ENCODE data around the gene RTBDN.
"Not testable (repeated sequence)": the region's sequence is repeated elsewhere in the genome, so short reads cannot be mapped to it uniquely, and the experiment has no call there.

RTBDN gene

DNA sequence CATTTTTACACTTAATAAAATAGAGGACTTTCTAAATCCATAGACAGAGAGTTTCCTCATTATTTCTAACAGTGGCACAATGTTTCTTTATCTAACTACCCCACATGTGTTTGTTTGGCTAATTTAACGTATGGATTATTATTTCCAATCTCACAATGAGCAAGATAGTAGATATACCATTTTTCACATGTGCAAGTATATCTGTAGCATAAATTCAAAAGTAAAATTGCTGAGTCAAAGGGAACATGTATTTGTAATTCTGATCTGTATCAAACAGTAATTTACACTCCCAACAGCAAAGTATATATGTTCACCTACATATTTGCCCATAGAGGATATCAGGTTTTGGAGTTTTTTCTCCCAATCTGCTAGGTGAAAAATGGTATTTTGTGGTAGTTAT, 22.3 kb upstream of the RTBDN start:
- no peak for DNase-seq (ENCODE audit: low spot score)

DNA sequence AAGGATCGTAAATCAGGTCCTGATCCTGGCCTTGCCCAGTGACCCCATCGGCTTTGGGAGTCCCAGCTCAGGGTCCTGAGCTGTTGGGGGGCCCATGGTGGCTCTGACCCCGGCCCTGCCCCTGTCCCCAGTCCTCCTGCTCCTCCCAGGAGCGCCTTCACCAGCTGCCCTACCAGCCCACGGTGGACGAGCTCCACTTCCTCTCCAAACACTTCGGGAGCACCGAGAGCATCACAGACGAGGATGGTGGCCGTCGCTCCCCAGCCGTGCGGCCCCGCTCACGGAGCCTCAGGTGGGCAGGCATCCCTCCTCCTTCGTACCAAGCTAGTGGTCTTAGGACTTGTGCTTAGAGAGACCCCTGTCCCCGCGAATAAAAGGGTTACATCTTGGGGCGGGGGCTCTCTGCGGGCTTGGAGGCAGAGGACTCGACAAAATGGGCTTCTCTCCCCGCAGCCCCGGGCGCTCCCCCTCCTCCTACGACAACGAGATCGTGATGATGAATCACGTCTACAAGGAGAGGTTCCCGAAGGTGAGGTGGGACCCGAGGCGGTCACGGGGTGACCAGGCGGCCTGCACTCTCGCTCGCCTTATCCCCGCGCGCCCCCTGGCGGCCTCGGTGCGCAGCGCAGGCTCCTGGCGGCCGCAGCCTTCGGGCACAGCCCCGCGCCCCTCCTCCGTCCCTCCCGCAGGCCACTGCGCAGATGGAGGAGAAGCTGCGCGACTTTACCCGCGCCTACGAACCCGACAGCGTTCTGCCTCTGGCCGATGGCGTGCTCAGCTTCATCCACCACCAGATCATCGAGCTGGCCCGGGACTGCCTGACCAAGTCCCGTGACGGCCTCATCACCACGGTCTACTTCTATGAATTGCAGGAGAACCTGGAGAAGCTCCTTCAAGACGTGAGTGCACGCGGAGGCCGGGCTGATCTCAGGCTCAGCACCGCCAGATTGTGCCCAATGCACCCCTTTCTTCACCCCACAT, 13.1 kb upstream of the RTBDN start:
- DNase-seq (ENCODE audit: low spot score), result peak; percentile 58

DNA sequence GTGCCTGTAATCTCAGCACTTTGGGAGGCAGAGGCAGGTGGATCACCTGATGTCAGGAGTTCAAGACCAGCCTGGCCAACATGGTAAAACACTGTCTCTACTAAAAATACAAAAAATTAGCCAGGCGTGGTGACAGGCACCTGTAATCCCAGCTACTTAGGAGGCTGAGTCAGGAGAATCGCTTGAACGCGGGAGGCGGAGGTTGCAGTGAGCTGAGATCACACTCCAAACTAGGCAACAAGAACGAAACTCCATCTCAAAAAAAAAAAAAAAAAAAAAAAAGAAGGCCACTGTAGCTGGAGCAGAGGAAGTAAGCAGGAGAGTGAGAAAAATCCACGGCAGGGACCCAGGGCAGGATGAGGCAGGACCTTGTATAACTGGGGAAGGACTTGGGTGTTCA, 12.2 kb upstream of the RTBDN start:
- not testable (repeated sequence) for DNase-seq (ENCODE audit: low spot score)

DNA sequence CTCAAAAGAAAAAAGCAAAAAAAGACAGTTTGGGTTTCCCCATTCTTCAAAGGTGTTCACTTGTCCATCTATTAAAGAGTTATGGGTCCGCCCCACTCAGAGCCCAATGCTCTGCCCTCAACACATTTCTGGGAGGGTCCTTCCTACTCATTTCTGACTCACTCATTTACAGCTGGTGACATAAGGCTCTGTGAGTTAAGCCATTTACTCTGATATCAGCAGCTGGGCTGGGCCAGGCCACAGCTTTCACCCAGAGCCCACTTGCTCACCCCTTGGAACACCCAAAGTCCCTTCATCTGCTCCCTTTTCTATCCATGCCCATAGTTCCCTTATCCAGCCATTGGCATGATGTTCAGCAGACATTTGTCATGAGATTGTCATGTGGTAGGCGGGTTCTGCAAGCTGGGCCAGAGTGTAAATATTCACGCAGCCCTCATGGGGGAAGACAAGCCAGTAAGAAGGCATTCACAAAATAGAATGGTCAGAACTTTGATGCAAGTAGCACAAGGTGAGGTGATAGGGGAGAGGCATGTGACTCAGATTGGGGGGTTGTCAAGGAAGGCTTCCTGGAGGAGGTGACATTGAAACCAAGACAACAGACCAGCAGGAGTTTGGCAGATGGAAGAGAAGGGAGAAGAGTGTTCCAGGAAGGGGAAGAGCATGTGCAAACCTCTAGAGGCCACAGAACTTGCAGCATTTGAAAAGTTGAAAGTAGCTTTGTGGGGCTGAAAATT, 9.8 kb upstream of the RTBDN start:
- no peak for DNase-seq (ENCODE audit: low spot score)

DNA sequence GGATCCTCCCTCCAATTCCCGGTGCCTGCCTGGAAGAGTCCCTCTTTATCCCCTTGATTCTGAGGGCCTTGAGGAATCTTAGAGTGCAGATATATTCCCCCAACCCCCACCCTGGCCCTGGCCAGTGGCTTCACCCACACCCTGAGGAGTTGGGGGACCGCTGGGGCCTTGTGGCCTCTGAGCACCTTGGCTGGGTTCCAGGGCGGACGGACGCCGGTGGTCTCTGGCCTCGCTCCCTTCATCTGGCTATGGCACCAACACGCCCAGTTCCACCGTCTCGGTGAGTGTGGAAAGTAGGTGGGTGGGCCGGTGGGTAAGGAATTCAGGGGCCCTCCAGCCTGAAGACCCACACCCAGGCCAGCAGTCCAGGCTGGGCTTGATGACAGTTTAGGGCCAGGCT, 8.9 kb upstream of the RTBDN start:
- DNase-seq (ENCODE audit: low spot score), result no peak

DNA sequence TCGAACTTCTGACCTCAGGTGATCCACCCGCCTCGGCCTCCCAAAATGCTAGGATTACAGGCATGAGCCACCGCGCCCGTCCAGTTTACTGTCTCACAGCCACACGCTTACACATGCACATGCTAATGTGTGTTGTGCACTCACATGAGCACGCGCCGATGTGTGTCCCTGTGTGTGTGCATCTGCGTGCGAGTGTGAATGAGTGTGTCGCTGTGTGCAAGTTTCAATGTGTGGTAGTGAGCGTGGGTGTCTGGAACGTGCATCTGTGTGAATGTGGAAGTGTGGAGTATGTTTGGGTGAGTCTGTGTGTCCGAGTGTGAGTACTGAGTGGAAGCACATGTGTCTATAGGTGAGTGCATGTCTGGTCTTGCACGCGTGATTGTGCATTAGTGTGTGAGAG, 8.1 kb upstream of the RTBDN start:
- no peak for DNase-seq (ENCODE audit: low spot score)

DNA sequence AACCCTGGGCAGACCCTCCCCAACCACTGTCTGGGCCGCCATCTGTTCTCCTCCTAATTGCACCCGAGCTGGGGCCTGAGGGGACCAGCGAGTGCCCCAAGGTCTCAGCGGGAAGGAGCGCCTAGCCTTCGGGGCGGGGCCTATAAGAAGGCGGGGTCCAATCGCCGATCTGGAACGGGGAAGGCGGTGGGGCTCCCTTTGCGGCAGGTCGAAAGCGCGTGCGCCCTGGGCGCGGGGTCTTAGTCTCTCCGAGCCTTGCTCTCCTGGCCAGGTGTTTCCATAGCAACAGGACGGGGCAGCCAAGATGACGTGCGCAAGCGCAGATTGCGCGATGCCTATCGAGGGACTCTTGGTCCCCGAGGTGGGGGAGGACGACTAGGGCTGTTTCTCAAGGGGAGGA, 6.7 kb upstream of the RTBDN start:
- no peak for DNase-seq (ENCODE audit: low spot score)

DNA sequence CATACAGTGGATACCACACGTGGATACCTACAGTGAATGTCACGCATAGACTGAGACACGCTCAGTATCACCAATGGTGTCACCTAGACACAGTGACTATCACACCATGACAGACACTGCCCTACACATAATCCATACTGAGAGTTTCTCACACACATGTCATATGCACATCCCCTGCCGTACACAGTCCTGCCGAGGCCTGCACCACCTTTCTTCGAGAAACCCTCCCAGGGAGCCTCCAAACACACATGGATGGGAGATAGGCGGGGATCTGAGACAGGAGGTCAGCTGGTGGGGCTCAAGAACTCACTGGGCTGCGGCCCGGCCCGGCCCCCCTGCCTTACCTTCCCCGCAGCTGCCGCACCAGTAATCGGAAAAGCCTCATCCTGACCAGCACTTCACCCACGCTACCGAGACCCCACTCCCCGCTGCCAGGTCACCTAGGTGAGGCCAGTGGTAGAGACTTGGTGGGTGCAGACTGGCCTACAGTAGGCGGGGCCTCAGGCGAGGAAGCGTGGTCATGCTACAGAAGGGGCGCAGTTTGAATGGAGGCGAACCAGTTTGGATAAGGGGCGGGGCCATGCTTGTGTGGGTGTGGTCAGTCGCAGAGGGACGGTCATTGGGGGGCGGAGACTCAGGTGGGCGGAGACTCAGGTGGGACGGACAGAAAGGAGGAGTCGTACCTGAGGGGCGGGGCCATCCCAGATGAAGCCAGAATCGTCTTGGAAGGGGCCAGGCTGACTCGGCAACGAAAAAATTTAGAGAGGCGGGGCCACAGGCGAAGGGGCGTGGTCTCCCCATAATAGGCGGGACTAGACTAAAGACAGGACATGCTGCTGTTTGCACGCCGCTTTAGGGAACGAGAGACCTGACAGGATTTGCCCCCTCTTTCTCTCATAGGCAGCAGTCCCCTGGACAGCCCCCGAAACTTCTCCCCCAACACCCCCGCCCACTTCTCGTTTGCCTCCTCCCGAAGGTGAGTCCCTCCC, 6.0 kb upstream of the RTBDN start:
- DNase-seq (ENCODE audit: low spot score), result no peak

DNA sequence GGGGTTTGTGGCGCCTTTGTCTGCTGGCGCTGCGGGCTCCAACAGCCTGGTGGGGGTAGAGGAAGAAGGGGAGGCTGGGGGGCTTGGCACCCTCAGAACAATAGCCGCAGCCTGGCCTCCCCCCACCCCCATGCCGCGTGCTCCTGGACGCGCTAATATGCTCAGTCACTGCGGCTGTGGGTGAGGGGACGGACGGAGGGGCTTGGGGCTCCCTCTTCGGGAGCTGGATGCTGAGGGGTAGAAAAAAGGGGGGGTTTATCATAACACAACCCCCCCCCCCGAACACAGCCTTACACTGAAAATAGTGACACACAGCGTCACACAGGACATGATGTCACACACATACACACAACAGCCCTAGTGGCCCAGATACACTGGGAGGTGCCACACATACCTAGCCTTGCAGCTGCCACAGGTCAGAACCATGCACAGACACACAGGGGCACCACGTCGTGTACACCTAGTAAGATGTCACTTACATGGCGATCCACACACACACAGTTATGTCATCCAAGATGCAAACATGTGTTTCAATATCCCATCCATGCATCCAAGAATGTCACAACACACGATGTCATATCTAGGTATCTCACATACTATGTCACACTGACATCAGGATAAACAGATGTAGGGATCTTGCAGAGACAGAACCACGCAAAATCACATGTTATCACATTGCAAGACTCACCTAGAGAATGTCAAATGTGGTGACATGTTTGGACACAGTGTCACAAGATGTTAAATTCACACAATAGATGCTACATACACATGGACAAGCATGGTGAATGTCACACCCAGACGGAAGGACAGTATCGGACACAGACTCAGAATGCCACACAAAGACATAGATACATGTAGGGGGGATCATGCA, 4.7 kb upstream of the RTBDN start:
- DNase-seq (ENCODE audit: low spot score), result no peak

DNA sequence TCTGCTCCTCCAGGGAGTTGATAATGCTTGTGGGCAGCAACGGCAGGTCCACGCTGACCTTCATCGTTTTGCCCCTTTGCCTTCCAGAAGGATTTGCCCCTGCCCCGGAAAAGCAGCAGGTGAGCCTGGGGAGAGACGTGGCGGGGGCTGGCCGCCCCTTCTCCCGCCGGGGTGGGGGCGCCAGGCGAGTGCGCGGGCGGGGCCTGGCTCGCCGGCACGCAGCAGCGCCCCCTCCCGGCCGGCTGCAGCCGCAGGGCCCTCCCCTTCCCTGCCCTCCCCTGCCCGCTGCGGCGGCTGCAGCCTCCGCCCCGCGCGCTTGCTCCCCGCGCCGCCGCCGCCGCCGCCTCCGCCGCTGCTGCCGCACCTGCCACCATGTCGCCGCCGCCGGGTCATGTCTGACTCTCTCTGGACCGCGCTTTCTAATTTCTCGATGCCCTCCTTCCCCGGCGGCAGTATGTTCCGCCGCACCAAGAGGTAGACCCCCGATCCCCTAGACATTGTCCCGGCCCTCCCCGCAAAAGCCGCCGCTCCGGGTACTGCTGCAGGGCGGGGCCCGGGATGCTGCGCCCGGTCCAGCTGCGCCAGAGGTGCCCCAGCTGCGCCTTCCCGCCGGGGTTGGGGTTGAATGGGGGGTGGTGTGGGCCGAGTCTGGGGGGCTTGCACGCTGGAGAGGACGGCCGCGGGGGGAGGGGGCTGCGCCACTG, 4.0 kb upstream of the RTBDN start, which contains the start of gene MAST1:
Gene MAST1, plus strand, starts transcription at position 334 of the 704 bp plus-strand sequence. Its CDS starts 58 bp downstream, at position 392.
- no peak for DNase-seq (ENCODE audit: low spot score)

DNA sequence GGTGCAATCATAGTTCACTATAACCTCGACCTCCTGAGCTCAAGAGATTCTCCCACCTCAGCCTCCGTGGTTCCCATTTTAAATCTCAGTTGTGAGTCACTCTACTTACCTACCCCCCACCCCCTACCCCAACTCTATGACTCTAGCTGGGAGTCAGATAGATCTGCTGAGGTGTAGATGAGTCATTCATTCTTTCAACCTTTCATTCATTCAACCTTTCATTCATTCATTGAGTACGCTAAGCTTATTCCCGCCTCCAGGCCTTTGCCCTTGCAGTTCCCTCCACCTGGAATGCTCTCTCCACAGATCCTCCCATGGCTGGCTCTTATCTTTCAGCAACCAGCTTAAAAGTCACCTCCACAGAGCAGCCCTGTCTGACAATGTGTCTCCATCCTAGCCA, 2.8 kb upstream of the RTBDN start:
- DNase-seq (ENCODE audit: low spot score), result no peak

DNA sequence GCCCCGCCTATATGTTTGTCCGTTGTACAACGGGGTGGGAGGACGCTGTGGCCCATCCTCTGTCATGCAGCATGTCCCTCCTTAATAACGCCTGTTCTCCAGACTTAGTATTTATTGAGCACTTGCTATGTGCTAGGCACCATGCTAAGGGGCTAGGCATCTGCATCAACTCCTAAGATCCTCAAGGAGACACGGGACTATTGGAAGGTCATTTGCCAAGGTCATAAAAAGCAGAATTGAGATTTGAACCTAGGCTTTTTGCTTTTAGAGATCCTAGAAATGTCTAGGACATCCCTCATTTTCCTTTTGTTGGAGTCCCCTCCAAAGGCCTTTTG, 2.1 kb upstream of the RTBDN start:
- no peak for DNase-seq (ENCODE audit: low spot score)

DNA sequence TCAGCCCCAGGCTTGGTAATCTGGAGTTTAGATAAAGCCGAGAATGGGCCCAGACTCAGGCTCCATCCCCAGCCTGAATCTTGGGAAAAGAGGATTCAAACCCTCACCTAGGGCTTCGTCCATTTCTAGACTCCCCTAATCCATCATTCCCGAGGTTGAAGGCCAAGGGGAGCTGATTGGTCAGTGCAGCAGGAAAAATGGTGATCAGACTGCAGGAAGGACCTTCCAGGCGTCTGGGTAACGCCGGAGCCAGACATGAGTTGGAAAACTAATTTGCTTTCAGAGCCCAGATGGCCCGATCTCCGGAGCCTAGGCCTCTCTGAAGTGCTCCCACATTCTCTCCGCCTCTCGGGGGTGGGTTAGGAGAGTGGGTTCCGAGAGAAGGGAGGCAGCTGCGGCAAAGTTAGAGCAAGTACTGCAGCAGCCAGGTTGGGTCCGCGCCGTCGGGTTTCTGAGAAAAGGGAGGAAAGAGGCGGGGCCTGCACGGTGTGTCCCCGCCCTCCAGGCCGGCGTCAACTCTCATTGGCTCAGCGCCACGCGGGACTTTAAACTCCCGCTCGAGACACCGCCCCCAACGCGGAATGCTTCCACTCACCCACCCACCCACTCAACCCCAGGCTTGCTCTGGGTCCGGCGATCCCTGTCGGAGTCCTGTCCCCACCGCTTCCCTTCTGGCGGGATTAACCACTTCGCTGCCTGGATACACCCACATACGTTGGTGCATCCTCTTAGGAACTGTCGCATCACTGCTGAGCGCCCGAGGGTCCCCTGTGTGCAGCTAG, 788 bp upstream of the RTBDN start:
- DNase-seq (ENCODE audit: low spot score), result no peak

DNA sequence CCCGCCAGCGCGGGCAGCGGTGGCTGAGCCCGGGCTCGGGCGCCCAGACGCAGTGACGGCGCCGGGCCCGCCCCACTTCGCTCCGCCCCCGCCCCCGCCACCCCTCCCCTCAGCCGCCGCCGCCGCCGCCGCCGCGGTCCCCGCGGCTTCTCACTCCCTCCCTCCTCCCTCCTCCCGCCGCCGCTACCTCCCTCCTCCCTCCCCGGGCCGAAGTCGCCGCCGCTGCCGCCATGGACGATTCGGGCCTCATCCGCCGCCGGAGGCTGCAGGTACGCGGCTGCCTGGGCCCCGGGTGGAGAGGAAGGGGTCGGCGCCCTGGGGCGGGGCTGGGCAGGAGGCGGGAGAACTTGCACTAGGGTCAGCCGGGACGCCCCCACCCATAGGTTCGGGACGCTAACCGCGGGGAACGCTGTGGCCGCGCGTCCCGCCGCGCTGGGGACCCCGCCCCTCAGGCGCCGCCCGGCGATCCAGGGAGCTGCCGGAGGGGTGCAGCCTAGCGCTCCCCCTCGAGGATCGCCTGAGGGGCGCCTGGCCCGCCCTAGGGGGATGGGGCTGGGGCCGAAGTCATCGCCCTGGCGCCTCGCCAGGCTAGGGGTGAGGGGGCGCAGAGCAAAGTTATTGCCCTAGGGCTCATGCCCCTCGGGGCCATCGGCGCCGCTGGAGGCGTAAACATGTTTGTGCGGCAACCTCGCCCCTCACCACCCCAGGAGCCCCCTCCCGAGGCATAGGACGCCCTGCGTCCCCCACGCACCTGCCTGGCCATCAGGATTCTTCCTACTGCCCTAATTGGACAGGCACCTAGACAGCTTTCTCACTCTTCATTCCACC, 427 bp downstream of the RTBDN start:
- no peak for DNase-seq (ENCODE audit: low spot score)

DNA sequence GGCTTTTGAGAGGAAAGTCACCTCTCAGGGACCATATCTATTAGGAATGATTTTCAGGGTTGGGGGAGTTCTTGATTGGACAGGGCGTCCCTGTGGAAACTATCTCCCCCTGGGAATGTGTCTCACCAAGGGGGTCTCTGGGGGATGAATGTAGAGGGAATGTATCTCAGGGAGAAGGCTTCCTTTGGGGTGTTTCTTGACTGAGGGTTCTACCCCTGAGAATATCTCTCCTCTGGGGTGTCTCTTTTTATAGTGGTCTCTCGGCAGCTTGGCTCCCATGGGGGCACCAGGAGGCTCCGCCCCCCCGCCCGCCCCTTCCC, 1.0 kb downstream of the RTBDN start:
- no peak for DNase-seq (ENCODE audit: low spot score)

DNA sequence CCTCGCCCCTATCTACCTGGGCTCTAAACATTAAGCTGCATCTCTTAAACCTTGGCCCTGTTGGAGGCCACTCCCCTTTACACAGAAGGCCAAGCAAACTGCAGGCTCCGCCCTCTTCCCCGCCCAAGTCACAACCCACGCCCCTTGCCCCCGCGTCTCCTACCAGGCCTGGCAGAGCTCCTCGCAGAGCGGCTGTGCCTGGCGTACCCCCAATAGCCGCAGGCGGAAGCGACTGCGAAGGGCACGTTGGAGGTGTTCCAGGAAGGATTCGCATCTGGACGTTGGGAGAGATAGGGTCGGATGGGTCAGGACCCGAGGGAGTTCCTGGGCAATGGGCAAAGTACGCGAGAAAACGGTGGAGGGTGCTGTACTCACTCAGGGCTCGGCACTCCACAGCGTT, 5.9 kb downstream of the RTBDN start:
- DNase-seq (ENCODE audit: low spot score), result no peak

DNA sequence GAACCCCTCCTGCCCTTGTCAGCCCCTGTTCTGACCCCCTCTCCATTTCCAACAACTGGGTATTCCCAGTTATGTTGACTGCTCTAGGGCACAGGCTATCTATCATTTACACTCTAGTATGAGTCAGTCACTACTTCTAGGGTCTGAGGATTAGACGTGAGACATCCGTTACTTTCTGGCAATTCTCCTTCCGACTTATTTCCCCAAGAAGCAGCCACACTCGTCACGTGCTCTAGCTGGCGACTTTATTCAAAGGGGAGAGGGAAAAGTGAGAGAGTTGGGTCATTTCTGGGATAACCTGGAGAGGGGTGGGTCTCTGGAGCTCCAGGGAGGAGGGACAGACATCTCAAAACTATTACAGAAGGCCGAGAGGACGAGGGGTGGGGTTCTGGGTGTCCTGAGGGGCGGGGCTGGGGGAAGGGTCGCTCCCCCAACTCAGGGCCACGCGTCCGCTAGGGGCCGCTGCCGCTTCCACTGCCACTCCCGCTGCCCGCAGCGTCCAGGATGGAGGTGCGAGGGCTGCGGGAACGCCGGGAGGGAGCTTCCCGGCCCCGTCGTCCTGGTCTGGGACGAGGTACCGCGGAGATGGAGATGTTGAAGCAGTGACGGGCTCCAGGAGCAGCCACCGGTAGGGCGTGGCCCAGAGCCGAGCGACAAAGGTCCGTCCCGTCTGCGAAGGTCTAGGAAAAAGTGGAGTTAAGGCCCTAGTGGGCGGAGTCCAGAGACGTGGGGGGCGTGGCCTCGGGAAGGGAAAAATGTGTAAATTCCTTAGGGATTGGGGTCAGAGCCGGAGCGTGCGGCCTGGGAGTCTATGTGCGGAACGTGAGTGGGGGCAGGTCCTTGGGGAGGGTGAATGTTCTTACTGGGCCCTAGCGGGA, 8.9 kb downstream of the RTBDN start:
- no peak for DNase-seq (ENCODE audit: low spot score)

DNA sequence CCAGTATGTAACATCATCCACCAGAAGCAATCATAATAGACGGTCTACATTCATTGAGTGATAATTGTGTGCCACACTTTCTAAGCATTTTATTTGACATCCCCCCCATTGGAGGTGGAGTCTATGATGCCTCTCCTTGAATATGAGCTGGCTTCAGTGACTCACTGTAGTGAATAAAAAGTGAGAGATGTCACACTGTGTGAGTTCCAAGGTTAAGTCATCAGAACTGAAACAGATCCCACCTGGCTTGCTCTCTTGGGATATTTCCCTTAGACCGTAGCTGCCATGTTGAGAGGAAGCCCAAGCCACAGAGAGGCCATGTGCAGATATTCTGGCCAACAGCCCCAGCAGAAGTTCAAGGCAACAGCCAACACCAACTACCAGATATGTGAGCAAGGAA, 12.6 kb downstream of the RTBDN start:
- DNase-seq (ENCODE audit: low spot score), result no peak

Measured in pons (tissue), 1 donor.